GDM1 (cell line): ENCODE measurements around the gene CPSF7.
"Not testable (repeated sequence)": the region's sequence is repeated elsewhere in the genome, so short reads cannot be mapped to it uniquely, and the experiment has no call there.

Source experiments
- DNase-seq: peaks from one replicate; lab custom pipeline; 2025; lab: John Stamatoyannopoulos, UW

CPSF7 gene

GRCh38 chr11:61439615-61440014 is 9.8 kb upstream of the CPSF7 start:
- DNase-seq, result no peak

GRCh38 chr11:61437496-61437895 is 7.7 kb upstream of the CPSF7 start:
- DNase-seq, result no peak

GRCh38 chr11:61430839-61431238 is 1.1 kb upstream of the CPSF7 start:
- not testable (repeated sequence) for DNase-seq

- DNase-seq, result peak; percentile 59
Observed at GRCh38 chr11:61429346-61429690, 457 bp downstream of the CPSF7 start.

- no peak for DNase-seq
Observed at GRCh38 chr11:61425367-61426131, 4.2 kb downstream of the CPSF7 start.

GRCh38 chr11:61422226-61422625 is 7.5 kb downstream of the CPSF7 start:
- DNase-seq, result no peak

GRCh38 chr11:61418136-61418535 is 11.6 kb downstream of the CPSF7 start:
- no peak for DNase-seq

- no peak for DNase-seq
Observed at GRCh38 chr11:61417670-61418069, 12.1 kb downstream of the CPSF7 start.

- no peak for DNase-seq
Observed at GRCh38 chr11:61416941-61417340, 12.8 kb downstream of the CPSF7 start.

GRCh38 chr11:61415381-61415780 is 14.4 kb downstream of the CPSF7 start:
- no peak for DNase-seq

- DNase-seq, result no peak
Observed at GRCh38 chr11:61414547-61414946, 15.2 kb downstream of the CPSF7 start.

GRCh38 chr11:61413496-61413895 is 16.3 kb downstream of the CPSF7 start:
- no peak for DNase-seq

GRCh38 chr11:61411589-61411988 is 18.2 kb downstream of the CPSF7 start:
- DNase-seq, result no peak

GRCh38 chr11:61406991-61407728 is 22.6 kb downstream of the CPSF7 start:
- no peak for DNase-seq

- DNase-seq, result no peak
Observed at GRCh38 chr11:61406067-61406466, 23.7 kb downstream of the CPSF7 start.

GRCh38 chr11:61404641-61405040 is 25.1 kb downstream of the CPSF7 start:
- DNase-seq, result no peak

GRCh38 chr11:61404103-61404502 is 25.7 kb downstream of the CPSF7 start:
- no peak for DNase-seq

GRCh38 chr11:61403658-61404057 is 26.1 kb downstream of the CPSF7 start:
- DNase-seq, result no peak

GRCh38 chr11:61401573-61401972 is 28.2 kb downstream of the CPSF7 start:
- no peak for DNase-seq

GRCh38 chr11:61401173-61401572 is 28.6 kb downstream of the CPSF7 start:
- no peak for DNase-seq

- no peak for DNase-seq
Observed at GRCh38 chr11:61392981-61393595, 36.7 kb downstream of the CPSF7 start.

GRCh38 chr11:61390161-61390560 is 39.6 kb downstream of the CPSF7 start:
- no peak for DNase-seq
